ENCODE results near the gene FYB2.

- TF ChIP-seq, protein P1, sequence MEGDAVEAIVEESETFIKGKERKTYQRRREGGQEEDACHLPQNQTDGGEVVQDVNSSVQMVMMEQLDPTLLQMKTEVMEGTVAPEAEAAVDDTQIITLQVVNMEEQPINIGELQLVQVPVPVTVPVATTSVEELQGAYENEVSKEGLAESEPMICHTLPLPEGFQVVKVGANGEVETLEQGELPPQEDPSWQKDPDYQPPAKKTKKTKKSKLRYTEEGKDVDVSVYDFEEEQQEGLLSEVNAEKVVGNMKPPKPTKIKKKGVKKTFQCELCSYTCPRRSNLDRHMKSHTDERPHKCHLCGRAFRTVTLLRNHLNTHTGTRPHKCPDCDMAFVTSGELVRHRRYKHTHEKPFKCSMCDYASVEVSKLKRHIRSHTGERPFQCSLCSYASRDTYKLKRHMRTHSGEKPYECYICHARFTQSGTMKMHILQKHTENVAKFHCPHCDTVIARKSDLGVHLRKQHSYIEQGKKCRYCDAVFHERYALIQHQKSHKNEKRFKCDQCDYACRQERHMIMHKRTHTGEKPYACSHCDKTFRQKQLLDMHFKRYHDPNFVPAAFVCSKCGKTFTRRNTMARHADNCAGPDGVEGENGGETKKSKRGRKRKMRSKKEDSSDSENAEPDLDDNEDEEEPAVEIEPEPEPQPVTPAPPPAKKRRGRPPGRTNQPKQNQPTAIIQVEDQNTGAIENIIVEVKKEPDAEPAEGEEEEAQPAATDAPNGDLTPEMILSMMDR (IDR thresholded peaks at IDR 0.05; ENCODE audit: low read depth, low read length, poor library complexity, severe bottlenecking) = no peak
- no peak for TF ChIP-seq EZH2phosphoT487 (IDR thresholded peaks at IDR 0.05; ENCODE audit: borderline replicate concordance, low read length)
Measured at GRCh38 chr1:56774067-56774609, 45.1 kb downstream of the FYB2 start.
